ENCODE measurements around the gene HMCN1. TPM values are rescaled to one million over a fixed set of nuclear protein-coding genes. Genes with fewer than 3 reads are reported as not detected.

The HMCN1 gene
- total RNA-seq, 1 experiment from 2014 or later, result 1.2 TPM

GRCh38 chr1:185957441-185958363 is 223.5 kb downstream of the HMCN1 start:
- no peak for DNase-seq (ENCODE audit: extremely low read depth, low read depth)

- no peak for DNase-seq (ENCODE audit: extremely low read depth, low read depth)
These were observed 226.5 kb downstream of the HMCN1 start for GRCh38 chr1:185960422-185961321.

- DNase-seq (ENCODE audit: extremely low read depth, low read depth), result no peak
These were observed 227.5 kb downstream of the HMCN1 start for GRCh38 chr1:185961664-185962063.

GRCh38 chr1:185964946-185965345 is 230.8 kb downstream of the HMCN1 start:
- DNase-seq (ENCODE audit: extremely low read depth, low read depth), result no peak

- no peak for DNase-seq (ENCODE audit: extremely low read depth, low read depth)
These were observed 231.7 kb downstream of the HMCN1 start for GRCh38 chr1:185965870-185966269.

- no peak for DNase-seq (ENCODE audit: extremely low read depth, low read depth)
These were observed 232.3 kb downstream of the HMCN1 start for GRCh38 chr1:185966471-185966870.

- no peak for DNase-seq (ENCODE audit: extremely low read depth, low read depth)
These were observed 234.8 kb downstream of the HMCN1 start for GRCh38 chr1:185969028-185969427.

GRCh38 chr1:185969524-185969991 is 235.4 kb downstream of the HMCN1 start:
- no peak for DNase-seq (ENCODE audit: extremely low read depth, low read depth)

- DNase-seq (ENCODE audit: extremely low read depth, low read depth), result no peak
These were observed 237.5 kb downstream of the HMCN1 start for GRCh38 chr1:185971688-185972087.

- DNase-seq (ENCODE audit: extremely low read depth, low read depth), result no peak
These were observed 238.1 kb downstream of the HMCN1 start for GRCh38 chr1:185972096-185972850.

- DNase-seq (ENCODE audit: extremely low read depth, low read depth), result no peak
These were observed 239.5 kb downstream of the HMCN1 start for GRCh38 chr1:185973645-185974044.

GRCh38 chr1:185974367-185975170 is 240.4 kb downstream of the HMCN1 start:
- no peak for DNase-seq (ENCODE audit: extremely low read depth, low read depth)

- no peak for DNase-seq (ENCODE audit: extremely low read depth, low read depth)
These were observed 246.7 kb downstream of the HMCN1 start for GRCh38 chr1:185980891-185981290.

- no peak for DNase-seq (ENCODE audit: extremely low read depth, low read depth)
These were observed 250.1 kb downstream of the HMCN1 start for GRCh38 chr1:185984113-185984836.

GRCh38 chr1:185987611-185988321 is 253.6 kb downstream of the HMCN1 start:
- DNase-seq (ENCODE audit: extremely low read depth, low read depth), result no peak

GRCh38 chr1:185990565-185990964 is 256.4 kb downstream of the HMCN1 start:
- no peak for DNase-seq (ENCODE audit: extremely low read depth, low read depth)

- DNase-seq (ENCODE audit: extremely low read depth, low read depth), result no peak
These were observed 257.1 kb downstream of the HMCN1 start for GRCh38 chr1:185991266-185991665.

- DNase-seq (ENCODE audit: extremely low read depth, low read depth), result no peak
These were observed 262.0 kb downstream of the HMCN1 start for GRCh38 chr1:185996211-185996610.
